Measurements from ENCODE around the gene NOXO1. TPM values are rescaled to one million over a fixed set of nuclear protein-coding genes. Genes with fewer than 3 reads are reported as not detected.

The NOXO1 gene
- total and polyA plus RNA-seq, 4 donors: 0.28 to 0.67 (median 0.63) TPM; not detected in 1

GRCh38 chr16:1984347-1985225 lies 3.3 kb upstream of the NOXO1 start:
- no peak for TF ChIP-seq CTCF (IDR thresholded peaks at IDR 0.05; ENCODE audit: low read depth, low read length, missing input control)
- TF ChIP-seq HNF4A (conservative IDR thresholded peaks at IDR 0.05): peak; percentile 79 to 81
- TF ChIP-seq RXRA (IDR thresholded peaks at IDR 0.05): peak in 1 of 2 donors; percentile 18
- peak; percentile 27 for TF ChIP-seq SP1 (IDR thresholded peaks at IDR 0.05)
- no peak for TF ChIP-seq JUND (IDR thresholded peaks at IDR 0.05)
- H3K9me3 ChIP-seq (ENCODE audit: control insufficient read depth in 4 of 4, low read length in 3 of 4): no peaks in the 10 kb centered on the region
- 10% methylated on average over 58 of the region's 58 CpGs for WGBS
- DNase-seq (ENCODE audit: low spot score): peak; percentile 59
- peak overlapping the region; percentile 40 to 83 for H3K27ac ChIP-seq (ENCODE audit: low read depth in 1 of 2, low read length in 2 of 2)
- H3K4me3 ChIP-seq (ENCODE audit: low read depth in 1 of 3, low read length in 3 of 3): peak overlapping the region; percentile 65 to 90 (median 77)
- H3K9ac ChIP-seq (ENCODE audit: low read depth in 1 of 2, low read length in 2 of 2): peak overlapping the region; percentile 4 to 56
- peaks cover 6 to 42% (median 17%) of the 10 kb centered on the region in 4 donors for H3K4me1 ChIP-seq (ENCODE audit: control insufficient read depth in 4 of 4, insufficient read depth in 4 of 4, low read length in 3 of 4)
- peaks cover 0 to 4% (median 1%) of the 10 kb centered on the region in 4 donors for H3K27me3 ChIP-seq (ENCODE audit: control insufficient read depth in 4 of 4, insufficient read depth in 4 of 4, low read length in 3 of 4)
- peaks cover 0 to 17% (median under 1%) of the 10 kb centered on the region in 4 donors for H3K36me3 ChIP-seq (ENCODE audit: control insufficient read depth in 4 of 4, insufficient read depth in 3 of 4, low read depth in 1 of 4, low read length in 3 of 4)

GRCh38 chr16:1983544-1984346 lies 2.5 kb upstream of the NOXO1 start, which contains the start of gene GFER:
TSS of gene GFER (plus strand) at chr16:1984193. CDS start at chr16:1984219, 26 bp downstream.
- Histone ChIP-seq H3K36me3 (ENCODE audit: control insufficient read depth in 4 of 4, insufficient read depth in 3 of 4, low read depth in 1 of 4, low read length in 3 of 4) (peaks cover 0 to 17% (median under 1%) of the 10 kb centered on the region in 4 donors), H3K9me3 (ENCODE audit: control insufficient read depth in 4 of 4, low read length in 3 of 4) (no peaks in the 10 kb centered on the region), H3K4me3 (ENCODE audit: low read depth in 1 of 3, low read length in 3 of 3) (peak within 1 kb of the TSS; percentile 65 to 90 (median 77)), H3K9ac (ENCODE audit: low read depth in 1 of 2, low read length in 2 of 2) (peak within 1 kb of the TSS; percentile 4 to 56), H3K27me3 (ENCODE audit: control insufficient read depth in 4 of 4, insufficient read depth in 4 of 4, low read length in 3 of 4) (no peaks in the 10 kb centered on the region), H3K4me1 (ENCODE audit: control insufficient read depth in 4 of 4, insufficient read depth in 4 of 4, low read length in 3 of 4) (peaks cover 5 to 35% (median 17%) of the 10 kb centered on the region in 4 donors), H3K27ac (ENCODE audit: low read depth in 1 of 2, low read length in 2 of 2) (peak within 1 kb of the TSS; percentile 83 to 87)
- DNase-seq (ENCODE audit: low spot score): peak; percentile 89
- TF ChIP-seq CTCF (IDR thresholded peaks at IDR 0.05; ENCODE audit: low read depth, low read length, missing input control) (peak; percentile 27), FOXA1 (IDR thresholded peaks at IDR 0.05) (no peak), FOXA2 (IDR thresholded peaks at IDR 0.05) (no peak), JUND (IDR thresholded peaks at IDR 0.05) (no peak), MAX (IDR thresholded peaks at IDR 0.05) (no peak), ATF3 (IDR thresholded peaks at IDR 0.05) (no peak), HNF4G (IDR thresholded peaks at IDR 0.05) (no peak), RAD21 (IDR thresholded peaks at IDR 0.05) (no peak), TAF1 (conservative IDR thresholded peaks at IDR 0.05) (no peak), RXRA (IDR thresholded peaks at IDR 0.05) (peak in 1 of 2 donors; percentile 29), HNF4A (conservative IDR thresholded peaks at IDR 0.05) (peak; percentile 81 to 87), ZBTB33 (IDR thresholded peaks at IDR 0.05) (no peak), EGR1 (IDR thresholded peaks at IDR 0.05; ENCODE audit: low read depth in 2 of 2) (peak in 1 of 2 donors; percentile 2), SP1 (IDR thresholded peaks at IDR 0.05) (peak; percentile 86), YY1 (IDR thresholded peaks at IDR 0.05) (peak; percentile 86), GABPA (IDR thresholded peaks at IDR 0.05 in 1 of 2, conservative IDR thresholded peaks at IDR 0.05 in 1 of 2) (peak in 1 of 2 donors; percentile 48), REST (IDR thresholded peaks at IDR 0.05) (peak; percentile 32), NR2F2 (IDR thresholded peaks at IDR 0.05) (peak; percentile 87)
- under 1% methylated on average over 109 of the region's 109 CpGs for WGBS

Data from liver (tissue), 9 donors.